Progenitor cell of endocrine pancreas (in vitro differentiated cells): ENCODE results near the gene RAB40B. TPM values are rescaled to one million over a fixed set of nuclear protein-coding genes. Genes with fewer than 3 reads are reported as not detected.

Experiments used
- DNase-seq: peaks from one replicate; pipeline ENCODE4 v3.0.0; 2021; ENCODE audit warnings: low spot score; ENCODE audit not compliant: unreplicated experiment
- H3K27ac Mint-ChIP-seq: 2 replicates; pipeline ENCODE4 v1.8.0; 2021; ENCODE audit warnings: mild to moderate bottlenecking, moderate library complexity, mixed read lengths
- H3K27me3 Mint-ChIP-seq: 2 replicates; pipeline ENCODE4 v1.8.0; 2021; ENCODE audit warnings: mixed read lengths
- H3K36me3 Mint-ChIP-seq: 2 replicates; pipeline ENCODE4 v1.8.0; 2022; ENCODE audit warnings: mixed read lengths; ENCODE audit not compliant: insufficient read depth
- H3K4me1 Mint-ChIP-seq: 2 replicates; pipeline ENCODE4 v1.8.0; 2021; ENCODE audit warnings: low read depth, mixed read lengths
- H3K4me3 Mint-ChIP-seq: 2 replicates; pipeline ENCODE4 v1.8.0; 2021; ENCODE audit warnings: low read depth, mild to moderate bottlenecking, moderate library complexity, mixed read lengths
- H3K9me3 Mint-ChIP-seq: 2 replicates; pipeline ENCODE4 v1.8.0; 2021; ENCODE audit warnings: low read depth, mixed read lengths
- microRNA-seq: library from miRNA; unstranded; fragments of <30 nt; microRNA quantifications from one replicate; pipeline ENCODE4 v1.1.0, GENCODE V29; 2020; ENCODE audit warnings: borderline number of aligned reads; ENCODE audit not compliant: unreplicated experiment
- total RNA-seq: library from RNA; stranded (reverse); gene quantifications from 2 replicates; pipeline ENCODE4 v1.2.1, GENCODE V29; 2021
- TF ChIP-seq, protein P1 (sequence below): fragments of 200-600 bp; sonication (generic); IDR thresholded peaks from one replicate; pipeline ENCODE4 v1.5.0; 2021; ENCODE audit warnings: antibody characterized with exemption, mild to moderate bottlenecking; ENCODE audit not compliant: unreplicated experiment

Gene RAB40B
- total RNA-seq, 1 donor from 2014 or later, result 13.3 TPM

DNA sequence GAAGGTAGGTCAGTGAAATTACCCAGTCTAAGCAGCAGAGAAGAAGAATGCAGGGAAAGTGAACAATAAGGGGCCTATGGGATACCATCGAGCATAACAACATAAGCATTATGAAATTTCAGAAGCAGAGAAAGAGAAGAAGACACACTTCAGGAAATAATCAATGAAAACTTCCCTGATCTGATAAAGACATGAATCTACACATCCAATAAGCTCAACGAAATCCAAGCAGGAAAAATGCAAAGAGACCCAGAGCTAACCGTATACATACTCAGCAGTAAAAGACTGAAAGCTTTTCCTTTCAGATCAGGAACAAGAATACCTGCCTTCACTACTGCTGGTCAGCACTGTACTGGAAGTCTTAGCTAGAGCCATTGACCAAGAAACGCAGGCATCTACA lies 88.8 kb downstream of the RAB40B start:
- Mint-ChIP-seq H3K4me1 (no peaks in the 10 kb centered on the region), H3K36me3 (peaks cover 39% of the 10 kb centered on the region), H3K9me3 (no peaks in the 10 kb centered on the region), H3K27ac (peak overlapping the region; percentile 87), H3K4me3 (no peak overlapping the region), H3K27me3 (no peaks in the 10 kb centered on the region)
- TF ChIP-seq, protein P1, sequence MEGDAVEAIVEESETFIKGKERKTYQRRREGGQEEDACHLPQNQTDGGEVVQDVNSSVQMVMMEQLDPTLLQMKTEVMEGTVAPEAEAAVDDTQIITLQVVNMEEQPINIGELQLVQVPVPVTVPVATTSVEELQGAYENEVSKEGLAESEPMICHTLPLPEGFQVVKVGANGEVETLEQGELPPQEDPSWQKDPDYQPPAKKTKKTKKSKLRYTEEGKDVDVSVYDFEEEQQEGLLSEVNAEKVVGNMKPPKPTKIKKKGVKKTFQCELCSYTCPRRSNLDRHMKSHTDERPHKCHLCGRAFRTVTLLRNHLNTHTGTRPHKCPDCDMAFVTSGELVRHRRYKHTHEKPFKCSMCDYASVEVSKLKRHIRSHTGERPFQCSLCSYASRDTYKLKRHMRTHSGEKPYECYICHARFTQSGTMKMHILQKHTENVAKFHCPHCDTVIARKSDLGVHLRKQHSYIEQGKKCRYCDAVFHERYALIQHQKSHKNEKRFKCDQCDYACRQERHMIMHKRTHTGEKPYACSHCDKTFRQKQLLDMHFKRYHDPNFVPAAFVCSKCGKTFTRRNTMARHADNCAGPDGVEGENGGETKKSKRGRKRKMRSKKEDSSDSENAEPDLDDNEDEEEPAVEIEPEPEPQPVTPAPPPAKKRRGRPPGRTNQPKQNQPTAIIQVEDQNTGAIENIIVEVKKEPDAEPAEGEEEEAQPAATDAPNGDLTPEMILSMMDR, result no peak
- no peak for DNase-seq

DNA sequence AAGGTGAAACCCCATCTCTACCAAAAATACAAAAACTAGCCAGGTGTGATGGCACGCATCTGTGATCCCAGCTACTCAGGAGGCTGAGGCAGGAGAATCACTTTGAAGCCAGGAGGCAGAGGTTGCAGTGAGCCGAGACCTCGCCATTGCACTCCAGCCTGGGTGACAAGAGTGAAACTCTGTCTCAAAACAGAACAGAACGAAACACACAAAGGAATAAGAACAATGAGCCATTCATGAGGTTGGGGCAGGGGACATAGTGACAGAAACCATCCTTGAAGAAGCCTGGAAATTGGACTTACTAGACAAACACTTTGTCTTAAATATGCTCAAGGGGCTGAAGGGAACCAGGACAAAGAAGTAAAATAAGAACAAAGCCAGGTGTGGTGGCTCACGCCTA lies 89.7 kb downstream of the RAB40B start:
- Mint-ChIP-seq H3K27ac (peak overlapping the region; percentile 87), H3K4me1 (no peaks in the 10 kb centered on the region), H3K4me3 (no peak overlapping the region), H3K9me3 (no peaks in the 10 kb centered on the region), H3K27me3 (no peaks in the 10 kb centered on the region), H3K36me3 (peaks cover 42% of the 10 kb centered on the region)
- no peak for DNase-seq
- TF ChIP-seq, protein P1, result no peak

DNA sequence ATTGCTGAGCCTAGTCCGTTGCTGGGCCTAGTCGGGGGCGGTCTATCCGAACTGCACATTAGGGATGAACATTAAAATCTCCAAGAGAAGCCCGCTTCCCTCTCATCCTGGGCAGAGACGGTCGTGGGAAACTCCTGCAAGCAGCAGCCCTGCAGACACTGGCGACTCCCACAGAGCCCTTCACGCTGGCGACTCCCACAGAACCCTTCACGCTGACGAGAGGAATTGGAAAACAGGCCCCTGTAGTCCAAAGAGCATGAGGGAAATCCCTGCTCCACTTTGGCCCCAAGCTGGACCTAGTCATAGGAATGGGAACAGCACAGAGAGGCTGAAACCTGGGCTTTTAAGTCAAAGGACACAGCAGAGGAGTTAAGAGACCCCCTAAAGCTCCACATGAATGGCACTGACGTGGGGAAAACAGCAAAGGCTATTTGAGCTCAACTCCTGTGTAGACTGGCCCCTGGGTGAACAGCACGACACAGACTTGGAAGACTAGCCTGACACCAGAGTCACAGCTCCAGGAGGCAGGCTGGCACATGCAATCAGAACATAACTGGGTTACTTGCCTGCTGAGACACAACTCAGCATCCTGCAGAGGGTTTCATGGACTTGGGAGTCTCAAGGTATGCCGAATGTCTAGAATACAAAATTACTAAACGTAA lies 92.4 kb downstream of the RAB40B start:
- Mint-ChIP-seq H3K27me3 (no peaks in the 10 kb centered on the region), H3K4me3 (no peak overlapping the region), H3K36me3 (peaks cover 46% of the 10 kb centered on the region), H3K27ac (peak overlapping the region; percentile 92), H3K4me1 (no peaks in the 10 kb centered on the region), H3K9me3 (no peaks in the 10 kb centered on the region)
- no peak for DNase-seq
- TF ChIP-seq, protein P1, result no peak

Small RNA genes lying within 50 kb of the gene (microRNA-seq; reads per million reads assigned to microRNA genes)
- not detected for gene MIR4525

Other genes starting within 250 kb of the RAB40B start
- 109 and 117 TPM in 2 replicates for gene CYBC1, start 247.9 kb downstream of the RAB40B start, total RNA-seq
- gene NARF, start 240.0 kb downstream of the RAB40B start, total RNA-seq, result 86.9 and 94.0 TPM in 2 replicates
- 71.8 and 76.6 TPM in 2 replicates for gene FOXK2, start 179.0 kb downstream of the RAB40B start, total RNA-seq
- gene WDR45B, start 50.3 kb downstream of the RAB40B start, total RNA-seq, result 75.8 and 77.6 TPM in 2 replicates
- 31.8 and 34.2 TPM in 2 replicates for gene FN3KRP, start 18.0 kb upstream of the RAB40B start, total RNA-seq
- gene FN3K, start 36.9 kb upstream of the RAB40B start, total RNA-seq, result 40.4 and 40.6 TPM in 2 replicates
- gene TBCD, start 53.4 kb upstream of the RAB40B start, total RNA-seq, result 95.6 and 103 TPM in 2 replicates
- 0.07 and 0.11 TPM in 2 replicates for gene ZNF750, start 141.3 kb upstream of the RAB40B start, total RNA-seq